ENCODE results near the gene TMCO4. TPM values are rescaled to one million over a fixed set of nuclear protein-coding genes. Genes with fewer than 3 reads are reported as not detected.
"Not testable (repeated sequence)": the region's sequence is repeated elsewhere in the genome, so short reads cannot be mapped to it uniquely, and the experiment has no call there.

TMCO4 gene
- total RNA-seq, 1 donor from 2014 or later: 13.0 TPM

DNA sequence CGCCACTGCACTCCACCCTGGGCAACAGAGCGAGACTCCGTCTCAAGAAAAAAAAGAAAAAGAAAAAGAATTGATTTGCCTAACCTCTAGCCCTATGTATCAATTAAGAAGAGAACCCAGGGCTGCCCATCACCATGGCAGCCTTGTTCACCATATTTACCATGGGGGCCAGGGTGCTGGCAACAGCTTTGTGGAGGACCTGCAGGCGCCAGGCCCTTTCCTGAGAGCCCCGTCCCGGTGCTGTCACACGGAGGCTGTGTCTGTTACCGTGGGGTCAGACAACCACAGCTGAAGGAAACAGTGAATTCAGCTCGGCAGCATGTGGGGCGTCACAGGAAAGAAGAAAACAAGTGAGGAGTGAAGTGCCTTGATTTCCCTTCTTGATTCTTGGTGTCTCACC is 162.1 kb downstream of the TMCO4 start:
- no peak overlapping the region for H3K4me3 ChIP-seq (ENCODE audit: low read depth, low read length)
- TF ChIP-seq CTCF (IDR thresholded peaks at IDR 0.05; ENCODE audit: insufficient read depth, low read length, poor library complexity, severe bottlenecking): no peak
- DNase-seq (ENCODE audit: low read depth): no peak
- no peaks in the 10 kb centered on the region for H3K27me3 ChIP-seq (ENCODE audit: control insufficient read depth, insufficient read depth, low read length)
- no peaks in the 10 kb centered on the region for H3K36me3 ChIP-seq (ENCODE audit: control insufficient read depth, insufficient read depth, low read length)

DNA sequence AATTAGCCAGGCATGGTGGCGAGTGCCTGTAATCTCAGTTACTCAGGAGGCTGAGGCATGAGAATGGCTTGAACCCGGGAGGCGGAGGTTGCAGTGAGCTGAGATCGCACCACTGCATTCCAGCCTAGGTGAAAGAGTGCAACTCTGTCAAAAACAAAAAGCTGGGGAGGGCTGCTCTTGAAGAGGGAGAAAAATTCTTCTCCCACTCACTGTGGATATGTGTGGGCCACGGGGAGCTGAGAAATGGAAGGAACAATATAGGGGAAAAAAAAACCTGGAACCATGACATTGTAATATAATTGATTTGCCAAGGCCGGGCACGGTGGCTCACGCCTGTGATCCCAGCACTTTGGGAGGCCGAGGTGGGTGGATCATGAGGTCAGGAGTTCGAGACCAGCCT is 163.0 kb downstream of the TMCO4 start:
- H3K36me3 ChIP-seq (ENCODE audit: control insufficient read depth, insufficient read depth, low read length); H3K27me3 ChIP-seq (ENCODE audit: control insufficient read depth, insufficient read depth, low read length); DNase-seq (ENCODE audit: low read depth); H3K4me3 ChIP-seq (ENCODE audit: low read depth, low read length): not testable (repeated sequence)

GRCh38 chr1:19636065-19636464 is 163.7 kb downstream of the TMCO4 start:
- no peak for DNase-seq (ENCODE audit: low read depth)
- Histone ChIP-seq H3K27me3 (ENCODE audit: control insufficient read depth, insufficient read depth, low read length) (no peaks in the 10 kb centered on the region), H3K36me3 (ENCODE audit: control insufficient read depth, insufficient read depth, low read length) (no peaks in the 10 kb centered on the region), H3K4me3 (ENCODE audit: low read depth, low read length) (no peak overlapping the region)
- no peak for TF ChIP-seq CTCF (IDR thresholded peaks at IDR 0.05; ENCODE audit: insufficient read depth, low read length, poor library complexity, severe bottlenecking)

DNA sequence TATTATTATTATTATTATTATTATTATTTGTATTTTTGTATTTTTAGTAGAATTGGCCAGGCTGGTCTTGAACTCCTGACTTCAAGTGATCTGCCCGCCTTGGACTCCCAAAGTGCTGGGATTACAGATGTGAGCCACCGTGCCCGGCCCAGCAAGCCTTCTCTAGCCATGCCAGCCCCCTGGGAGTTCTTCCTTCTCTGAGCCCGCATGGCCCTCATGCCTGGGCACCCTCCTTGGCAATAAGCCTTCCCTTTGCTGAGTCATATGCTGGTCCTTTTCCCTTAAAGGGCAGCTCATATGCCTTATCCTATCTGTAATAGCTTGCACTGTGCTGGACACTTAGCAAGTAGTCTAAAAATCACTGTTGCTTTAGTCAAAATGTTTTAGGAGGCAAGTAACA is 164.1 kb downstream of the TMCO4 start:
- Histone ChIP-seq H3K36me3 (ENCODE audit: control insufficient read depth, insufficient read depth, low read length) (no peaks in the 10 kb centered on the region), H3K4me3 (ENCODE audit: low read depth, low read length) (no peak overlapping the region), H3K27me3 (ENCODE audit: control insufficient read depth, insufficient read depth, low read length) (no peaks in the 10 kb centered on the region)
- no peak for TF ChIP-seq CTCF (IDR thresholded peaks at IDR 0.05; ENCODE audit: insufficient read depth, low read length, poor library complexity, severe bottlenecking)
- DNase-seq (ENCODE audit: low read depth): no peak

GRCh38 chr1:19635064-19635463 is 164.7 kb downstream of the TMCO4 start:
- H3K4me3 ChIP-seq (ENCODE audit: low read depth, low read length); H3K27me3 ChIP-seq (ENCODE audit: control insufficient read depth, insufficient read depth, low read length): not testable (repeated sequence)

GRCh38 chr1:19633106-19633505 is 166.6 kb downstream of the TMCO4 start:
- no peak overlapping the region for H3K4me3 ChIP-seq (ENCODE audit: low read depth, low read length)
- no peaks in the 10 kb centered on the region for H3K27me3 ChIP-seq (ENCODE audit: control insufficient read depth, insufficient read depth, low read length)
- DNase-seq (ENCODE audit: low read depth): no peak

More at GRCh38 chr1:19635064-19635463, 164.7 kb downstream of the TMCO4 start:
- not testable (repeated sequence) for H3K36me3 ChIP-seq (ENCODE audit: control insufficient read depth, insufficient read depth, low read length); DNase-seq (ENCODE audit: low read depth)

More at GRCh38 chr1:19633106-19633505, 166.6 kb downstream of the TMCO4 start:
- TF ChIP-seq CTCF (IDR thresholded peaks at IDR 0.05; ENCODE audit: insufficient read depth, low read length, poor library complexity, severe bottlenecking): no peak
- H3K36me3 ChIP-seq (ENCODE audit: control insufficient read depth, insufficient read depth, low read length): no peaks in the 10 kb centered on the region

Other genes with a start within 250 kb of the TMCO4 start
- gene NBL1, start 155.6 kb downstream of the TMCO4 start, total RNA-seq: 71.0 and 76.7 TPM in 2 replicates
- gene HTR6, start 135.0 kb downstream of the TMCO4 start, total RNA-seq: not detected in 2 replicates
- not detected in 2 replicates for gene RNF186, start 15.4 kb upstream of the TMCO4 start, total RNA-seq
- 8.0 and 8.4 TPM in 2 replicates for gene OTUD3, start 82.5 kb upstream of the TMCO4 start, total RNA-seq
- gene PLA2G2E, start 123.7 kb upstream of the TMCO4 start, total RNA-seq: not detected in 2 replicates
- not detected in 2 replicates for gene PLA2G2A, start 179.7 kb upstream of the TMCO4 start, total RNA-seq